Measurements from ENCODE around the gene VARS2. TPM values are rescaled to one million over a fixed set of nuclear protein-coding genes. Genes with fewer than 3 reads are reported as not detected.

Gene VARS2
- total RNA-seq, 4 donors from 2014 or later, result 13.1 to 64.7 (median 25.8) TPM

DNA sequence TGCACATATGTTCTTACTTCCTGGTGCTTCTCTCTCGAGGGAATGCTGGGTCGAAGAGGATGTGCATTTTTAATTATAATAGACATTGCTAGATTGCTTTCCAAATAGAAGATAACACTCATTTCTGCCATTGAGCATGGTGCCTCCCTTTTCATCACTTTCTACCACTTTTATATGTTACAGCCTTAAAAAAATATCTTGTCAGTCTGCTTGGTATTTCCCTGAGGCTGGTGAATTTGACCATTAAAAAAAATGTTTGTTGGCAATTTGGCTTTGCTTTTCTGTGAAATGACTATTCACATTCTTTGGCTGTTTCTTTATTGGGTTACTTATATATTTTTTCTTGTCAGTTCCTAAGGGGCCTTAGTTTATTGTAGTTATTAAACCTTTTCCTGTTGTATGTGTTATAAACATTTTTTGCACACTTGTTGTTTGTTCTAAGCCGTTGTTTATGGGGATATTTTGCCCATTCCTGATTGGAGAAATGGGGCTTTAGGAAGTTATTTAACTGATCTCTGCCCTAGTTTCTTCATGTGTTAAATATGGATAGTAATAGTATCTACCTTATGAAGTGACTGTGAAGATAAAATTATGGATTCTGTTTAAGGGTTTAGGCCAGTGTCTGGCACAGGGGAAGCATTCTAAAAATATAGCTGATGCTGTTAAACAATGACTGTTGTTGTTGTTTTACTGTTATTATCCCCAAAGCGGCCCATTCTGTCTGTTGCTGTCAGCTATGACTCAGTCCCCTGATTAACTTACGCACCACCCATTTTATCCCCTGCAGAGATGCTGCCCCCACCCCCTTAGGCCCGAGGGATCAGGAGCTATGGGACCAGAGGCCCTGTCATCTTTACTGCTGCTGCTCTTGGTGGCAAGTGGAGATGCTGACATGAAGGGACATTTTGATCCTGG, 25.9 kb upstream of the VARS2 start:
- 53 to 55% methylated on average over 6 of the region's 6 CpGs for WGBS, 2 donors (ENCODE audit: low coverage in 1 of 2)
- H3K4me1 ChIP-seq, result peaks cover 22 to 37% (median 26%) of the 10 kb centered on the region in 4 donors
- H3K36me3 ChIP-seq, result peaks cover 0 to 12% (median 0%) of the 10 kb centered on the region in 4 donors
- DNase-seq, result no peak
- intact Hi-C loops (cut with DNase I; ENCODE audit: low total_unique reads), result loop anchor here (10.0 kb wide), 1 partner anchor 213 kb away; the partner anchor contains the start of gene DHX16
- H3K27me3 ChIP-seq, result no peaks in the 10 kb centered on the region
- H3K4me3 ChIP-seq, result no peak overlapping the region
- TF ChIP-seq CTCF (IDR thresholded peaks at IDR 0.05) (no peak), EP300 (IDR thresholded peaks at IDR 0.05; ENCODE audit: low read depth) (no peak), POLR2A (IDR thresholded peaks at IDR 0.05) (no peak), POLR2AphosphoS5 (IDR thresholded peaks at IDR 0.05) (no peak)
- H3K27ac ChIP-seq, result no peak overlapping the region
- in situ Hi-C loops (cut with MboI; ENCODE audit: low pct_ligation_motif_present in 1 of 4, low pct_unique_long_range_greater_than_20kb in 1 of 4, low sequenced_read_pairs in 3 of 4), result loop anchor here in 2 of 4 donors (25.0 kb wide), 1 partner anchor 151 kb away; the partner anchor contains the start of genes FLOT1 (in 2 of the 2) and IER3 (in 2 of the 2)
- H3K9me3 ChIP-seq, result no peaks in the 10 kb centered on the region

GRCh38 chr6:30888816-30889495, 25.1 kb upstream of the VARS2 start:
- DNase-seq, result no peak
- intact Hi-C loops (cut with DNase I; ENCODE audit: low total_unique reads), result loop anchor here (10.0 kb wide), 1 partner anchor 214 kb away; the partner anchor contains the start of gene DHX16
- WGBS, 2 donors (ENCODE audit: low coverage in 1 of 2), result 87% methylated on average over 16 of the region's 18 CpGs; no CpG with 5 or more reads in 1 of the 2 donors
- peaks cover 19 to 31% (median 23%) of the 10 kb centered on the region in 4 donors for H3K4me1 ChIP-seq
- H3K27me3 ChIP-seq, result no peaks in the 10 kb centered on the region
- peaks cover 0 to 15% (median under 1%) of the 10 kb centered on the region in 4 donors for H3K36me3 ChIP-seq
- no peak overlapping the region for H3K4me3 ChIP-seq
- no peak overlapping the region for H3K27ac ChIP-seq
- H3K9me3 ChIP-seq, result no peaks in the 10 kb centered on the region
- in situ Hi-C loops (cut with MboI; ENCODE audit: low pct_ligation_motif_present in 1 of 4, low pct_unique_long_range_greater_than_20kb in 1 of 4, low sequenced_read_pairs in 3 of 4), result loop anchor here in 2 of 4 donors (25.0 kb wide), 1 partner anchor 152 kb away; the partner anchor contains the start of genes FLOT1 (in 2 of the 2) and IER3 (in 2 of the 2)
- TF ChIP-seq POLR2A (IDR thresholded peaks at IDR 0.05), result no peak

- intact Hi-C loops (cut with DNase I; ENCODE audit: low total_unique reads) (loop anchor here (10.0 kb wide), 1 partner anchor 215 kb away; the partner anchor contains the start of gene DHX16), in situ Hi-C loops (cut with MboI; ENCODE audit: low pct_ligation_motif_present in 1 of 4, low pct_unique_long_range_greater_than_20kb in 1 of 4, low sequenced_read_pairs in 3 of 4) (loop anchor here in 2 of 4 donors (25.0 kb wide), 1 partner anchor 152 kb away; the partner anchor contains the start of genes FLOT1 (in 2 of the 2) and IER3 (in 2 of the 2))
- H3K27ac ChIP-seq, result no peak overlapping the region
- H3K36me3 ChIP-seq, result peaks cover 0 to 15% (median 3%) of the 10 kb centered on the region in 4 donors
- H3K27me3 ChIP-seq, result no peaks in the 10 kb centered on the region
- H3K9me3 ChIP-seq, result no peaks in the 10 kb centered on the region
- no peak for DNase-seq
- TF ChIP-seq CTCF (IDR thresholded peaks at IDR 0.05), result no peak
- no peak for TF ChIP-seq POLR2AphosphoS5 (IDR thresholded peaks at IDR 0.05)
- no peak for TF ChIP-seq EP300 (IDR thresholded peaks at IDR 0.05; ENCODE audit: low read depth)
- TF ChIP-seq POLR2A (IDR thresholded peaks at IDR 0.05), result no peak
- H3K4me1 ChIP-seq, result peaks cover 19 to 31% (median 23%) of the 10 kb centered on the region in 4 donors
- H3K4me3 ChIP-seq, result no peak overlapping the region
- WGBS, 2 donors (ENCODE audit: low coverage in 1 of 2), result 50 to 75% methylated on average over 2 to 4 of the region's 4 CpGs
Measured at GRCh38 chr6:30889496-30889885, 24.5 kb upstream of the VARS2 start.

DNA sequence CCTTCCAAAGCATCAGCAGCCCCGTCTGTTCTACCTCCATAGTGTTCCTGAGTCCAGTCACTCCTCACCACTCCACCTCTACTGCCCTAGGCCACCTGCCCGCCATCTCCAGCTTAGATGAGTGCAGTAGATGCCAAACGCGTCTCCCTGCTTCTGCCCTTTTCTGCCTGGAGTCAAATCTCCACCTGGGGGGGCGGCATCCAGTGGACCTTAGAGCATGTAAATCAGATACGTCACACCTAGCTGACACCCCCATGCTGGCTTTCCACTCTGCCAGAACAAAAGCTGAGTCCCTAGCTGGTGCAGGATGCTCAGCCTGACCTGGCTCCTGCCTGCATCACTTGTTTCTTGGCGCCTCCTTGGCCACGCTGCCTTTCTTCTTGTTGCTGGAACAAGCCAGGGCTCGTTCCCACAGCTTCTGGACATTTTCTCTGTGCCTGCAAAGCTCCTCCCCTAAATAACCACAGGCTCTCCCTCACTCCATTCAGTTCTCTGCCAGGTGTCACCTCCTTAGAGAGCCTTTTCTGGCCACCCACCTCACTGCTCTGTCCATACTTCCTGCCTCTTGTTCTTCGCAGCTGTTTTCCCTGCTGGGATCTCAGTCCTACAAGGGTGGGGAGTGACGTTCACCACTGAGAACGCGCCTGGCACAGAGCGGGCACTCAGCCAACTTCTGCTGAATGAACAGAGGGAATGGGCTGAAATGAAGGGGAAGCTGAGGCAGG, 24.0 kb upstream of the VARS2 start:
- intact Hi-C loops (cut with DNase I; ENCODE audit: low total_unique reads) (loop anchor here (10.0 kb wide), 1 partner anchor 215 kb away; the partner anchor contains the start of gene DHX16), in situ Hi-C loops (cut with MboI; ENCODE audit: low pct_ligation_motif_present in 1 of 4, low pct_unique_long_range_greater_than_20kb in 1 of 4, low sequenced_read_pairs in 3 of 4) (loop anchor here in 2 of 4 donors (25.0 kb wide), 1 partner anchor 153 kb away; the partner anchor contains the start of genes FLOT1 (in 2 of the 2) and IER3 (in 2 of the 2))
- 80 to 88% methylated on average over 1 to 14 of the region's 14 CpGs for WGBS, 2 donors (ENCODE audit: low coverage in 1 of 2)
- H3K9me3 ChIP-seq, result no peaks in the 10 kb centered on the region
- no peak for DNase-seq
- no peak overlapping the region for H3K4me3 ChIP-seq
- peaks cover 0 to 21% (median 6%) of the 10 kb centered on the region in 4 donors for H3K36me3 ChIP-seq
- H3K4me1 ChIP-seq, result peaks cover 15 to 27% (median 19%) of the 10 kb centered on the region in 4 donors
- no peak for TF ChIP-seq POLR2AphosphoS5 (IDR thresholded peaks at IDR 0.05)
- no peak for TF ChIP-seq POLR2A (IDR thresholded peaks at IDR 0.05)
- no peak for TF ChIP-seq EP300 (IDR thresholded peaks at IDR 0.05; ENCODE audit: low read depth)
- TF ChIP-seq CTCF (IDR thresholded peaks at IDR 0.05), result no peak
- no peak overlapping the region for H3K27ac ChIP-seq
- H3K27me3 ChIP-seq, result no peaks in the 10 kb centered on the region
